G401.6 (cell line): ENCODE measurements around the gene ARHGAP44.
"Not testable (repeated sequence)": the region's sequence is repeated elsewhere in the genome, so short reads cannot be mapped to it uniquely, and the experiment has no call there.

ENCODE experiments used
- FAIRE-seq: peaks from 2 replicates; lab custom pipeline; 2012; peaks lifted over from hg19 to GRCh38; lab: Jason Lieb, UNC

The ARHGAP44 gene

DNA sequence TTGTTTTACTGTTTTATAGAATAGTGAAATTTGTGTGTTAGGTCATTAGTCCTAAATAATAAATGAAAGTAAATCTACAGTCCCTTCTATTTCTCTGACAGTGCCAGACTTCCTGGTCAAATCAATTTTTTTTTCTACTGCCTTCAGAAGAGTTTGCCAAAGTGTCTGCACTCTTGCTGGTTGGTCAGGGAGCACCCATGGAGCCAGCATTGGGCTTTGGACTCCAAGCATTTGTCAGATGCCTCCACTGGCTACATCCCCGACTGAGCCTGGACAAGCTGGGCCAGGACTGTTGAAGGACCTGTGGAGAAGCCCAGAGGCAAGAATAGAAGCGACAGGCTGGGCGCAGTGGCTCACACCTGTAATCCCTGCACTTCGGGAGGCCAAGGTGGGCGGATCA lies 174.9 kb downstream of the ARHGAP44 start:
- FAIRE-seq, result no peak

GRCh38 chr17:12964840-12965239 lies 175.5 kb downstream of the ARHGAP44 start:
- FAIRE-seq, result no peak

DNA sequence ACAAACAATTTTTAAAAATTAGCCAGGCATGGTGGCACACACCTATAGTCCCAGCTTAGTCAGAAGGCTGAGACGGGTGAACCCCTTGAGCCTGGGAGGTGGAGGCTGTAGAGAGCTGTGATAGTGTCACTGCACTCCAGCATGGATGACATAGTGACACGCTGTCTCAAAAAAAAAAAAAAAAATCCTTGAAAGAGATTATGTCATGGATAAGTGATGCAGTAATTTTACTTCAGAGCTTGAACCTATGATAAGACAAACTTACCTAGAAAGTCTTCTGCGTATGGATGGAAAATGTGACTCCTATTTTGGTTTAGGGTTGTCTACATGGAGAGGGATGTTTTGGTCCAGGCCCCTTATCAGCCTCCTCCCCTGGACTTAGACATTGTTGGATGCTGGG lies 176.7 kb downstream of the ARHGAP44 start:
- no peak for FAIRE-seq

- FAIRE-seq, result no peak
Observed at GRCh38 chr17:12966413-12966812, 177.1 kb downstream of the ARHGAP44 start.

DNA sequence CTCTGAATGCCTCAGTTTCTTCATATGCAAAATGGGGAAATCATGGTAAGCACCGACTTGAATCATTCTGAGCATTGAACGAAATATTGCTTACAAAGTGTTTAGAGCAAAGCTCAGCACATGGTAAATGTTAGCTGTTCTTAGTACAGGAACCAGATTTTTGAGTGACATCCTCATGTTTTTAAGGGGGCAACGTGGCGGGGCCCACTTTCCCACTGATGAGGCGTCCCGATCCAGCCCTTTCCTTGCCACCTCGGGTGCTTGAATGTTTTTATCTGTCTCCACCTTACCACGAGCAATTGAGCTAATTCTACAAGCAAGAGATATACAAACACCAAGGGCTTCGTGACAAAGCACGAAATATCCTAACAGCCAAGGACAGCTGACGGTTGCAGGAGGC lies 178.7 kb downstream of the ARHGAP44 start:
- no peak for FAIRE-seq

DNA sequence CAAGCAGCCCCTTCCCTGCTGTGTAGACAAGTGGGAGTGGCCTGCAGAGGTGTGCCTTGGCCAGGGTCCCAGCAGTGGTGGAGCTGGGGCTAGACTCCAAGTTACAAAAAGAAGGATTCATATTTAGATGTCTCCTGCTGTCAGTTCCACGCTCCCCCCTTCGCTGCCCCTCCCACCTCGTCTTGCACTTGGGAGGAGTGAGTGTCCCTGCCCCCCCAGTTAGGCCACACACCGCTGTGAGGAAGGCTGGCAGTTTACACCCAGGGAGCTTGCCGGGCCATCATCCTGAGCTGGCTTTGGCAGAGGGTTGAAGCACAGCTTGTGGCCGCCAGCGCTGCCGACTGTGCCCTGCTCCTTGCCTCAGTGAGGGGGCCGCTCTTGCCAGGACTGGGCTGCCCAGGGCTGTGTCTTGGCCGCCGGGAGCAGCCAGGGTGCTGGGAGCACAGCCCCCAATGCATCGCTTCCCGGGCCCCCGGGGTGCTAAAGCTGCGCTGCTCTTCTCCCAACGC lies 184.3 kb downstream of the ARHGAP44 start:
- FAIRE-seq, result no peak

DNA sequence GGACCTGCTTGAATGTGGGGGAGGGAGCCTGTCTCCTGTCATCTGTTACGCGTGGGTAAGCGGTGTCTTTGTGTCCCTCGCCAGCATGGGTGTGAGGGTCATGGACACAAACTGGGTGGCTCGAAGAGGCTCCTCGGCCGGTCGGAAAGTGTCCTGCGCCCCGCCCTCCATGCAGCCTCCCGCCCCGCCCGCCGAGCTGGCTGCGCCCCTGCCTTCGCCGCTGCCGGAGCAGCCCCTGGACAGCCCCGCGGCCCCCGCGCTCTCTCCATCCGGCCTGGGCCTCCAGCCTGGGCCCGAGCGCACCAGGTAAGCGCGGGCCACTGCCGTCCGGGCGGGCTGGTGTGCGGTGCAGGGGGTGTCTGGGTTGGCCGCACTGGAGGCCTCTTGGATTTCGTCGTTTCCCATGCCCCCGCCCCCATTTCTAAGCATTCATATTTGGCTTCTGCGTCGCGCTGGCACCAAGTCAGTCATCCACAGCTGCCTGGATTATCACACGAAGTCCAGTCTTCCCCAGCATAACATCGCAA lies 184.8 kb downstream of the ARHGAP44 start:
- no peak for FAIRE-seq

GRCh38 chr17:12977008-12977751 lies 187.9 kb downstream of the ARHGAP44 start:
- no peak for FAIRE-seq

DNA sequence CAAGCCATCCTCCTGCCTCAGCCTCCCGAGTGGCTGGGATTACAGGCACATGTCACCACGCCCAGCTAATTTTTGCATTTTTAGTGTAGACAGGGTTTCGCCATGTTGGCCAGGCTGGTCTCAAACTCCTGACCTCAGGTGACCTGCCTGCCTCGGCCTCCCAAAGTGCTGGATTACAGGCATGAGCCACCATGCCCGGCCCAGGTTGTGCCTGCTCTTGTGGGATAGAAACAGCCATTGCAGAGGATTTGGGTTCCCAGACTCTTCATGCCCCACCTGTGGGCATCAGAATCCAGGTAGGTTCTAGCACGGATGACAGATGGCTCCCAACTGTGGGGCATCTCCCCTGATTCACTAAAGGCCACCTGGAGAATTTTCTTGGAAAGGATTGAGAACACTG lies 189.5 kb downstream of the ARHGAP44 start:
- not testable (repeated sequence) for FAIRE-seq

DNA sequence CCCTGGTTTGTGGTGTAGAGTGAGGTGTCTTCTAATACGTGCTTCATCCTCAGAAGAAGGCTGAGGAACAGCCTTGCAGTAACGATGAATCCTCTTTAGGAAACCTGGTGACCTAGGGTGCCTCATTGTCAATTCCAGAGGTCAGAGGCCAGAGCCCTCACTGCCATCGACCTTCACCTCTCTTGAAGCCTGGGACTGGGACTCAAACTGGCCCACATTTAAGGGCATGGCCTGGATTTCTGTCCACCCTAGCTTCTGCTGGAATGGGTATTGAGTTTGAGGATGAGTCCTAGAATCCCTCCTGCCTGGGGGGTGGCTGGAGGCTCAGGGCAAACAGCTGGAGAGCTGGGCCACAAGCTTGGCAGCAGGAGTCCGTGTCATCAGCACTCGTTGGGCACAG lies 189.9 kb downstream of the ARHGAP44 start:
- FAIRE-seq, result no peak

DNA sequence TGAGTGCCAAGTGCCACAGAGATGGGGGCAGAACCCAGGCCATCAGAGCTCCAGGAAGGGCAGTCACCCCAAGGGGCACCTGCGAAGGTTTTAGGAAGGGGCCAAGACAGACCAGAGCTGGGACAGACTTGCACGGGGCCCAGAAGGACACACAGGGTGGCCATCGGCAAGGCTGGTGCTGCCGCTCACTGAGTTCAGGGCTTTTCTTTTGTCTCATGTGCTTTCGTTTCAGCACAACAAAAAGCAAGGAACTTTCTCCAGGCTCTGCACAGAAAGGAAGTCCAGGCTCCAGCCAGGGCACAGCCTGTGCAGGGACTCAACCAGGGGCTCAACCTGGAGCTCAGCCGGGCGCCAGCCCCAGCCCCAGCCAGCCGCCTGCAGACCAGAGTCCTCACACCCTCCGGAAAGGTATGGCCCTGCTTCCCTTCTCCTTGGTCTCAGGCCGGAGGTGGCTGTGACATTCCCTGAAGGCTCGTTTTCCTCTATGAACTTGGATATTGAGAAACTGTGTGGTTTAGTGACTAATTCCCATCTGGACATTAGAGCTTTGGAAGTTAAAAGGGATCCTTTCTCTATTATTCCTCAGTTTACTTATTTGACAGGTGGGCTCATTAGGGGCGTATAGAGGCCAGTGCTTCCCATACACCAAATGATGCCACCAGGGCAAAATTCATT lies 190.7 kb downstream of the ARHGAP44 start:
- no peak for FAIRE-seq

- FAIRE-seq, result no peak
Observed at GRCh38 chr17:12982224-12982623, 192.9 kb downstream of the ARHGAP44 start.

DNA sequence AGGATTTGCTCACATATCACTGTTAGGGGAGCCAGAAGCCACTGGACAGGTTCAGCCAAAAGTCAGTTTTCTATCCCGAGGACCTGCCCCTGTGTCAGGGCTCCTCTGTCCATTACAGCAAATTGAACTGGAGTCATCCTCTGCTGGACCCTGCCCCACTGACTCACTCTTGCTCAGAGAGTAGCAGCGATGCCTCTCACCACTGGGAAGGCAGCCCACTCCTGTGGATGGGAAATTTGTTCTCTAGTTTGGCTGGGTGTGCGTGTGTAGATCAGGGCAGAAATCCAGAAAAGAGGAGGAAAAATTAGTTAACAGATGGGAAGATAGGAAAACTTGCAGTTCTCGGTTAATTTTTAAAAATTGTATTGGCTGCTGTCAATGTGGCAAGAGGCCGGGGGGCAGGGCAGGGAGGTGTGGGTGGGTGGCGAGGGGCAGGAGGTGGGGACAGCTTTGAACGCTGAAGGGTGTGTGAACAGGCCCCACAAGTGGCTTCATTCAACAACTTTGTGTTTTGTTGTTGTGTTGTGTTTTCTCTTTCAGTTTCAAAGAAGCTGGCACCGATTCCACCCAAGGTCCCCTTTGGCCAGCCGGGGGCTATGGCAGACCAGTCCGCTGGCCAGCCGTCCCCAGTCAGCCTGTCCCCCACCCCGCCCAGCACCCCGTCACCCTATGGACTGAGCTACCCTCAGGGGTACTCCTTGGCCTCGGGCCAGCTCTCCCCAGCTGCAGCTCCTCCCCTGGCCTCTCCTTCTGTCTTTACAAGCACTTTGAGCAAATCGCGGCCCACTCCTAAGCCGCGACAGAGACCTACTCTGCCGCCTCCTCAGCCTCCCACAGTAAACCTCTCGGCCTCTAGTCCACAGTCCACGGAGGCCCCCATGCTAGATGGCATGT lies 194.9 kb downstream of the ARHGAP44 start:
- FAIRE-seq, result no peak

- no peak for FAIRE-seq
Observed at GRCh38 chr17:12985431-12986293, 196.4 kb downstream of the ARHGAP44 start.

DNA sequence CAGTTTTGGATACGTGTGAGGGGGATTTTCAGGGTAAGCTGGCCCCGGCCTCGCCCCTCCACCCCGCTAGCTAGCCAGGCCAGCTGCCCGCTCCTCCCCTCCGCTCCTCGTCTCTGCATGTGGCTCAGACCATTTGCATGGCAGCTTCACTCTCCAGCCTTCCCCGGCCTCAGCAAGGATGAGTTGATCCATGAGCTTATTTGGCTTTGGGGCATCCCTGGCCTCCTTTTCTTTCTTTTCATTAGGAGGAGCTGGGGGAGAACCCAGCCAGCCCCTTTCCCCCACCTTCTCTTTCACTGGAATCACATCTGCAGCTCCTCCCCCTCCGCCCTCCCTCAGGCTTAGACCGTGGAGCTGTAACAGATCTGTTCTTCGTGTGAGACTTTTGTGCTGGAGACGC lies 197.8 kb downstream of the ARHGAP44 start:
- FAIRE-seq, result no peak

DNA sequence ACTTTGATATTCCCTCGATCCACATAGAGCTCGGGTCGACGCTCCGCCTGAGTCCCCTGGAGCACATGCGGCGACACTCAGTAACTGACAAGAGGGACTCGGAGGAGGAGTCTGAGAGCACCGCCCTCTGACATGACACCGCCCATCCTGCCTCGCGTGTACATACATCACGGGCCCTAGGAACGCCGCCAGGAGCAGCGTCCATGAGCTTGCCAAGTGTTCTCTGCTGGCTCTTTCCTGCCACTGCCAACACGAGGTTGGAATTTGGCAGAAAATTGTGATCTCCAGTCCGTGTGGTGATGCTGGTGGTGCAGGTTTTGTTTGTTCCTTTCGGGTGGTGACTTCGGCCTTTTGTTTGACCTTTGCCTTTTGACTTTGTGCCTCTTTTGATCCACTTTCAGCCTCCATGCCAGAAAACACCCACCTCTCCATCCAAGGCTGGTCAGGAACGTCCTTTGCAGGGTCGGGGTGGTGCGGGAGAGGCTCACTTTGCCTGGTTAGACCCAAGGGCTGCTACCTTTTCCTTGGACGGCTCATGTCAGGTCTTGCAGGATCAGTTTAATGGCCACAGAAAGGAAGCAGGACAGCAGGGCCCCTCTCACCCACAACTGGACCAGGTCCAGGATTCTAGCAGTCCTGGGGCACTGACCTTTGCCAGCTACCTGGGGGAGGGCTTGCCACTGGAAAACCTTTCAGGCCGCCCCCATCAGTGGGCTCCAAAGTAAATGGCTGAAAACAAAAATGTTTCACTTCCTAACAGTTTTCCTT lies 200.9 kb downstream of the ARHGAP44 start:
- FAIRE-seq, result no peak

- no peak for FAIRE-seq
Observed at GRCh38 chr17:12990926-12991325, 201.6 kb downstream of the ARHGAP44 start.

DNA sequence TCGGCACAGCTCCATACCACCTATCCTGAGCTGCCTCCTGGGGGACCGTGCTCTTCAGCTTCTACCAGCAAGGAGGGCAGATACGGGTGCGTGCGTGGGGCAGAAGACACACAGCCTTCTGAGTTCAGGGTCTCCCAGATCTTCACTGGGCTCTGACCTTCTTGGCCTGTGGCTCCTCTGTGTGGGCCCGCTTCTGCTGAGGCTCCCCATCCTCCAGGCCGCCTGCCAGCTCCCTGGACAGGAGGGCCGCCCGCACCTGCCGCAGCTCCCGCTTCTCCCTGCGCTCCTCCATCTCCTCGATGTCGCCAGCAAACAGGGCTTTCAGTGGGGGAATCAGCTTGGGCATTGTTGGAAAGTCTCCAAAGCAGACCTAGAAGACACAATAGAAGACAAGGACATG lies 203.4 kb downstream of the ARHGAP44 start:
- no peak for FAIRE-seq

DNA sequence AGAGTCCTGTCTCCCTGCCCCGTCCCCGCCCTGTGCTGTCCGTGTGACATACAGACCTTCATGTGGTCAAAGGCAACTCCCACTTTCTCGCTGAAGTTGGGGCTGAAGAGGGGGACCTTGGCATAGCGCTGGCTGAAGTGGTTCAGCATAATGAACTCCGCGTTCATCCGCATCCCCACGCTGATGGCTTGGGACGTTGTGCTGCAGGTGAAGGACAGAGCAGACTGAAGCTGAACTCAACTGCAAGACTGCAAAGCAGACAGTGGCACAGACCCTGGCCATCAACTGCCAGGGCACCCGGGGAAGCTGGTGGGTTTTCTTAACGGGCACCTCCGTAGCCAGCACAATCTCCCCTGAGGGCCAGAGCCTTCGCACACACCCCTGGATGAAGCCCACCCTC lies 204.3 kb downstream of the ARHGAP44 start:
- FAIRE-seq, result no peak

DNA sequence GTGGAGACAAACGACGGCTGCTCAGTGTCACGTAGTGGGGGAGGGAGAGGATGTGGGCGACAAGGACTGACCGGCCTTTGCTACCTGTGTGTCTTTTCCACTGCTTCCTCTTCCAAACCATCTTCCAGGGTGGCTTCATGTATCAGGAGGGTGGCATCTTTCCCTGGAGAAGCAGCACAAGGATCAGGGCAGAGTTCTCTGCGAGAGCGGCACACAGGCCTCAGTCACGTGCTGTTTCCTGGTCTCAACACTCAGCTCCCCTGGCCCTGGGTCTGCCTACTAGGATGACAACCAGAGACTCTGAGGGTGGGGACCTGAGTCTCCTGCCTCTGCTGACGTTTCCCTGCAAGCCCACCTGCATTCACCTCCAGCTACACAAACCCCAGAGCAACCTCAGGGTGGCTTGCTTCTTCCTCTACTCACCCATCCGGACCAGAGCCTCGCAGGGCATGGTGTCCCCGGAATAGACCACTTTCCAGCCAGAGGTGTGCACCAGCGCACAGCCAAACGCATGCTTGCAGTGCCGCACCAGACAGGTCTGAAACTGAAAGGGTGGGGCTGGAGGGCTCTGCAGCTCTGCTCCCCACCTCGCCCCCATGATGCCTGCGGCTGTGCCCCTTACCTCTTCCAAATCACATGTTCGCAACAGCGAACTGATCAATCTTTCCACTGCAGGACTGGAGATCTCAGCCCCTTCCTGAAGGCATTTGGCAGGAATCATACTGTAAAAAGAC lies 205.2 kb downstream of the ARHGAP44 start:
- FAIRE-seq, result no peak
